Upper lobe of left lung (tissue), 4 donors: ENCODE results near the gene JAKMIP2.

ENCODE experiments used
- EP300 ChIP-seq, 4 donors: sonication (generic); formaldehyde crosslinking; IDR thresholded peaks; one replicate each; pipeline ENCODE4 v1.5.1; 2017; ENCODE audit warnings: antibody characterized with exemption in 4 of 4, control low read depth in 2 of 4
- POLR2A ChIP-seq, 4 donors: fragments of 450-650 bp; IDR thresholded peaks; one replicate each; pipeline ENCODE4 v1.5.1; 2016 to 2017; ENCODE audit warnings: antibody characterized with exemption in 4 of 4, mild to moderate bottlenecking in 2 of 4

DNA sequence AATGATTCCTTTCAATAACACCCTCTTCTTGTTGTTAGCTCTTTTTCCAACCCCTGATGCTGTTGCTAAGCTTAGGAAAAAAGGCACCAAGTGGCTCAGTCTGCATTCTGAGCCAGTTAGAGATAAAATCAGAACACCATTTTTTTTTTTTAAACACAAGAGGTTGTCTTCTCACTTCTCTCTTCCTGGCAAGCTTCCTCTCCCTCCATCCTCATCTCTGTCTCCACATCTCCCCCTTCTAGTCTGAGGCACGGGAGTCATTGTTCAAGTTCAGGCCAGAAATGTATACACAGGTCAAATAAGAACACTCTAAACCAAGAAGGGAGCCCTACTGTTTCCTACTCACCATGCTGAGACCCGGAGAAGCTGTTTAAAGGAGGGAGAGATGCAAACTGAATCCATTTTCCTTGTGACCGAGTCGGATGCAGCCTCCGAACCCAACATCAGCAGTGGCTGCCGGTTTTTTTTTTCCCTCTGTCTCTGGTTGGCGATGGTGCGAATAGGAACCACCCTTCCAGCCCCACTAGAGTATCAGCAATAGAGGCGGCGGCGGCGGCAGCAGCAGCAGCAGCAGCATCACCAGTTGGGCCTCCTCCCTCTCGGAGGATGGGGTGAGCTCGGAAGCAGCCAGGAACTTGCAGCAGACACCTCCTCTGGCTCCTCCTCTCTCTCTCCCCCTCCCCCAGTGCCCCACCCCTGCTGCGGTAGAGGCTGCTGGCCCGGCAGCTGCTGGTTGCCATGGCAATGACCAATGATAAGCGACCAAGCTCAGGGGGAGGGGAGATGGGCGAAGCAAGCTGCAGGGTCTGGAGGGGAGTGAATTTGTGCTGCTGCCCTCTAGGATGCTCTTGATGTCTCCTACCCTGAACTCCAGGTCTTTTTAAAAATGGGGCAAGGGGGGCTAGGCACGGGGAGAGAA lies at the start of gene JAKMIP2:
- TF ChIP-seq EP300 (IDR thresholded peaks at IDR 0.05) (no peak), POLR2A (IDR thresholded peaks at IDR 0.05) (peak in 1 of 4 donors; percentile 34)
